ENCODE results near the gene NUP133.

GRCh38 chr1:229403573-229403972, 104.6 kb downstream of the NUP133 start:
- TF ChIP-seq CTCF (IDR thresholded peaks at IDR 0.05; ENCODE audit: insufficient read depth, low read length, poor library complexity, severe bottlenecking): no peak
- no peak for TF ChIP-seq EZH2phosphoT487 (conservative IDR thresholded peaks at IDR 0.05; ENCODE audit: low read length)
